ENCODE results near the gene PLXDC2. TPM values are rescaled to one million over a fixed set of nuclear protein-coding genes. Genes with fewer than 3 reads are reported as not detected.
A peak's percentile ranks its signal among the peaks of the same experiment; 100 is the strongest.

Gene PLXDC2
- total RNA-seq, 1 experiment from 2014 or later: 38.7 TPM

DNA sequence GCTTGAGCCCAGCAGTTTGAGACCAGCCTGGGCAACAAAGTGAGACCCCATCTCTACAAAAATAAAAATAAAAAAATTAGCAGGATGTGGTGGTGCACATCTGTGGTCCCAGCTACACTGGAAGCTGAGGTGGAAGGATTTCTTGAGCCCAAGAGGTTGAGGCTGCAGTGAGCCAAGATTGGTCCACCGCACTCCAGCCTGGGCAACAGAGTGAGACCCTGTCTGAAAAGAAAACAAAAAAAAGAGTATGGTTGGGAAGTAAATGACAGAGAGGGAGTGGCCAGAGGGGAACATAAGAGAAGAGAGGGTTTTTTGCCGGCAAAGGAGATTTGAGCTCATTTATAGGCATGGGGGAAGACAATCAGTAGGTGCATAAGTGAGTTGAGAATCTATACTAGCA is 19.7 kb downstream of the PLXDC2 start:
- Mint-ChIP-seq H3K36me3 (ENCODE audit: insufficient read depth in 1 of 3, low read depth in 3 of 3) (peaks cover 7 to 14% (median 8%) of the 10 kb centered on the region in 3 experiments), H3K27ac (peak overlapping the region in 1 of 3 experiments; percentile 48; a peak in 1 of 7 replicates), H3K9me3 (peaks cover 3 to 4% of the 10 kb centered on the region in 2 experiments; a peak in 4 of 5 replicates), H3K27me3 (ENCODE audit: low read depth) (no peaks in the 10 kb centered on the region), H3K4me1 (peaks cover 58 to 59% of the 10 kb centered on the region in 2 experiments), H3K4me3 (no peak overlapping the region)
- Histone ChIP-seq H3K14ac (ENCODE audit: insufficient read depth, low read length) (no peak overlapping the region), H3K79me1 (ENCODE audit: insufficient read depth, low read depth, low read length, poor library complexity, severe bottlenecking) (peaks cover 9% of the 10 kb centered on the region), H3K18ac (ENCODE audit: insufficient read length, low read depth, low read length) (no peak overlapping the region), H3K27ac (ENCODE audit: insufficient read length, low read depth, low read length) (no peak overlapping the region), H4K91ac (ENCODE audit: insufficient read length, low read depth, low read length) (no peak overlapping the region), H3T11ph (ENCODE audit: low read length) (no peak overlapping the region), H3K79me2 (ENCODE audit: insufficient read depth, low read length) (peaks cover 16% of the 10 kb centered on the region; the same call in 1 of the 2 replicates), H2BK120ac (ENCODE audit: low read depth, low read length, poor library complexity, severe bottlenecking) (no peak overlapping the region), H2AK5ac (ENCODE audit: insufficient read length, low read length) (no peak overlapping the region), H3K9ac (ENCODE audit: extremely low read depth, insufficient read length, low read length) (no peak overlapping the region), H2AFZ (ENCODE audit: low read length) (no peak overlapping the region), H2BK12ac (ENCODE audit: insufficient read length, low read depth, low read length) (no peak overlapping the region), H3K4ac (ENCODE audit: low read depth, low read length) (no peak overlapping the region), H2BK5ac (ENCODE audit: insufficient read length, low read length) (no peak overlapping the region), H3K9me3 (ENCODE audit: control insufficient read depth, low read depth, low read length) (no peaks in the 10 kb centered on the region), H3K56ac (ENCODE audit: insufficient read length, low read depth, low read length) (no peak overlapping the region), H3K4me2 (ENCODE audit: insufficient read depth, insufficient read length, low read length) (no peak overlapping the region), H2BK15ac (ENCODE audit: low read depth, low read length) (no peak overlapping the region), H4K5ac (ENCODE audit: insufficient read length, low read depth, low read length) (no peak overlapping the region), H4K8ac (replicated peaks; ENCODE audit: insufficient read length, low read depth, low read length) (no peak overlapping the region), H3K4me1 (ENCODE audit: insufficient read depth, low read length) (peaks cover 9% of the 10 kb centered on the region; the same call in 1 of the 2 replicates), H3K23ac (ENCODE audit: insufficient read length, low read depth, low read length) (no peak overlapping the region), H4K20me1 (ENCODE audit: control insufficient read depth, insufficient read depth, insufficient read length) (no peaks in the 10 kb centered on the region), H3K27me3 (ENCODE audit: insufficient read depth, low read length) (no peaks in the 10 kb centered on the region), H2BK20ac (ENCODE audit: low read depth, low read length, poor library complexity, severe bottlenecking) (no peak overlapping the region), H3K23me2 (ENCODE audit: insufficient read length, low read depth, low read length, poor library complexity, severe bottlenecking) (no peaks in the 10 kb centered on the region)
- WGBS (ENCODE audit: extremely low coverage, insufficient read length, low lambda C conversion rate): no CpG with 5 or more reads among the region's 2 CpGs
- no peak for DNase-seq
- TF ChIP-seq, protein P1, sequence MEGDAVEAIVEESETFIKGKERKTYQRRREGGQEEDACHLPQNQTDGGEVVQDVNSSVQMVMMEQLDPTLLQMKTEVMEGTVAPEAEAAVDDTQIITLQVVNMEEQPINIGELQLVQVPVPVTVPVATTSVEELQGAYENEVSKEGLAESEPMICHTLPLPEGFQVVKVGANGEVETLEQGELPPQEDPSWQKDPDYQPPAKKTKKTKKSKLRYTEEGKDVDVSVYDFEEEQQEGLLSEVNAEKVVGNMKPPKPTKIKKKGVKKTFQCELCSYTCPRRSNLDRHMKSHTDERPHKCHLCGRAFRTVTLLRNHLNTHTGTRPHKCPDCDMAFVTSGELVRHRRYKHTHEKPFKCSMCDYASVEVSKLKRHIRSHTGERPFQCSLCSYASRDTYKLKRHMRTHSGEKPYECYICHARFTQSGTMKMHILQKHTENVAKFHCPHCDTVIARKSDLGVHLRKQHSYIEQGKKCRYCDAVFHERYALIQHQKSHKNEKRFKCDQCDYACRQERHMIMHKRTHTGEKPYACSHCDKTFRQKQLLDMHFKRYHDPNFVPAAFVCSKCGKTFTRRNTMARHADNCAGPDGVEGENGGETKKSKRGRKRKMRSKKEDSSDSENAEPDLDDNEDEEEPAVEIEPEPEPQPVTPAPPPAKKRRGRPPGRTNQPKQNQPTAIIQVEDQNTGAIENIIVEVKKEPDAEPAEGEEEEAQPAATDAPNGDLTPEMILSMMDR (conservative IDR thresholded peaks at IDR 0.05): no peak

All from H9 (cell line).